Omental fat pad (tissue), 4 donors: ENCODE results near the gene GPX6. TPM values are rescaled to one million over a fixed set of nuclear protein-coding genes. Genes with fewer than 3 reads are reported as not detected.

Source experiments
- ATAC-seq: fragments of 150-250 bp; one replicate; pipeline ENCODE4 v1.9.1; 2016; ENCODE audit warnings: mild to moderate bottlenecking, moderate library complexity; ENCODE audit not compliant: low FRiP score
- DNase-seq: peaks from one replicate; pipeline ENCODE4 v3.0.0-alpha.2; 2019; ENCODE audit warnings: low spot score
- CTCF ChIP-seq, 3 donors: fragments of 450-650 bp; IDR thresholded peaks; one replicate each; pipeline ENCODE4 v1.5.1; 2016 to 2017; ENCODE audit warnings: antibody characterized with exemption in 3 of 3, mild to moderate bottlenecking in 3 of 3, moderate library complexity in 2 of 3
- total RNA-seq, 4 donors: library from RNA; depleted of rRNA; stranded (reverse); fragments of >200 nt; gene quantifications; one replicate each; pipeline ENCODE4 v1.1.0, GENCODE V29; 2016

GPX6 gene
- total RNA-seq, 4 donors from 2014 or later, result not detected

- DNase-seq (no peak), ATAC-seq (no peak)
- TF ChIP-seq CTCF (IDR thresholded peaks at IDR 0.05), result no peak
Measured at GRCh38 chr6:28501259-28501658, 14.3 kb downstream of the GPX6 start.

- no peak for TF ChIP-seq CTCF (IDR thresholded peaks at IDR 0.05)
- DNase-seq, result no peak
- no peak for ATAC-seq
Measured at GRCh38 chr6:28497893-28498292, 17.7 kb downstream of the GPX6 start.

- no peak for DNase-seq
- TF ChIP-seq CTCF (IDR thresholded peaks at IDR 0.05), result no peak
- no peak for ATAC-seq
Measured at GRCh38 chr6:28497306-28497705, 18.3 kb downstream of the GPX6 start.

- TF ChIP-seq CTCF (IDR thresholded peaks at IDR 0.05), result no peak
Measured at GRCh38 chr6:28496099-28496779, 19.4 kb downstream of the GPX6 start.

GRCh38 chr6:28491984-28492317 lies 23.6 kb downstream of the GPX6 start:
- ATAC-seq (no peak), DNase-seq (no peak)
- TF ChIP-seq CTCF (IDR thresholded peaks at IDR 0.05), result no peak

More at GRCh38 chr6:28496099-28496779, 19.4 kb downstream of the GPX6 start:
- ATAC-seq (no peak), DNase-seq (no peak)

- DNase-seq (no peak), ATAC-seq (peak; percentile 19)
- no peak for TF ChIP-seq CTCF (IDR thresholded peaks at IDR 0.05)
Measured at GRCh38 chr6:28490205-28490890, 25.2 kb downstream of the GPX6 start.
